Right cardiac atrium (tissue), 5 donors: ENCODE data around the gene PLOD1. TPM values are rescaled to one million over a fixed set of nuclear protein-coding genes. Genes with fewer than 3 reads are reported as not detected.
"Not testable (repeated sequence)": the region's sequence is repeated elsewhere in the genome, so short reads cannot be mapped to it uniquely, and the experiment has no call there.

ENCODE experiments used
- ATAC-seq, 2 donors: fragments of 200-7000 bp; cut with Tn5 transposase; one replicate each; pipeline versions ENCODE4 v1.8.0 to v1.9.1; 2020; ENCODE audit warnings: moderate library complexity in 2 of 2, mild to moderate bottlenecking in 1 of 2
- DNase-seq, 3 donors: peaks; one replicate each; pipeline ENCODE4 v3.0.0-alpha.2; 2020
- H3K27ac ChIP-seq: one replicate; pipeline ENCODE4 v1.5.1; 2013; ENCODE audit warnings: mild to moderate bottlenecking, low read length, control low read depth, moderate library complexity
- H3K27me3 ChIP-seq: one replicate; pipeline ENCODE4 v1.6.1; 2013; ENCODE audit not compliant: control insufficient read depth, insufficient read depth
- H3K4me1 ChIP-seq: one replicate; pipeline ENCODE4 v1.6.1; 2013; ENCODE audit warnings: low read length; ENCODE audit not compliant: control insufficient read depth, insufficient read depth
- H3K4me3 ChIP-seq: one replicate; pipeline ENCODE4 v1.5.1; 2013; ENCODE audit warnings: low read length, control low read depth
- H3K9me3 ChIP-seq: one replicate; pipeline ENCODE4 v1.6.1; 2013; ENCODE audit warnings: low read length; ENCODE audit not compliant: control insufficient read depth
- WGBS: extraction: QIAGEN DNeasy Blood & Tissue Kit; methylation state at CpG from one replicate; pipeline ENCODE4 v1.1.7; 2013; 5-methylcytosine and 5-hydroxymethylcytosine counted together
- intact Hi-C, 4 donors: fragments of 100-400 bp; cut with DNase I; formaldehyde crosslinking; loops; one replicate each; pipeline versions ENCODE4 v1.11.0 to v1.14.0; 2022 to 2023
- polyA plus RNA-seq: library from polyadenylated mRNA; stranded (reverse); fragments of 200-250 nt; gene quantifications from one replicate; pipeline ENCODE4 v1.2.3, GENCODE V29; 2013
- total RNA-seq, 4 donors: library from RNA; stranded (reverse); fragmentation: NEBNext Ultra II Directional; extraction: Animal tissue kit (Norgen Biotek cat#: 25700); gene quantifications; one replicate each; pipeline ENCODE4 v1.2.1, GENCODE V29; 2021
- donor health status: healthy with polysubstance abuse.
- donor health status: DM: no; HTN: yes; CAD: no.
- donor health status: DM: no; HTN: no; CAD: no.
- donor health status: DM: no; HTN: yes; CAD: no; lungs with severe emphysema.
- donor health status: DM: yes; HTN: yes; CAD: no.

Gene PLOD1
- total and polyA plus RNA-seq, 5 donors = 49.5 to 77.8 (median 53.7) TPM

GRCh38 chr1:12006167-12006921, 71.8 kb downstream of the PLOD1 start:
- no peaks in the 10 kb centered on the region for H3K27me3 ChIP-seq
- ATAC-seq (peak in 1 of 2 donors; percentile 3), DNase-seq (no peak)
- WGBS = 81% methylated on average over 17 of the region's 17 CpGs
- no peaks in the 10 kb centered on the region for H3K9me3 ChIP-seq
- H3K4me1 ChIP-seq = no peaks in the 10 kb centered on the region
- no peak overlapping the region for H3K27ac ChIP-seq
- intact Hi-C loops = no loop called here
- no peak overlapping the region for H3K4me3 ChIP-seq

DNA sequence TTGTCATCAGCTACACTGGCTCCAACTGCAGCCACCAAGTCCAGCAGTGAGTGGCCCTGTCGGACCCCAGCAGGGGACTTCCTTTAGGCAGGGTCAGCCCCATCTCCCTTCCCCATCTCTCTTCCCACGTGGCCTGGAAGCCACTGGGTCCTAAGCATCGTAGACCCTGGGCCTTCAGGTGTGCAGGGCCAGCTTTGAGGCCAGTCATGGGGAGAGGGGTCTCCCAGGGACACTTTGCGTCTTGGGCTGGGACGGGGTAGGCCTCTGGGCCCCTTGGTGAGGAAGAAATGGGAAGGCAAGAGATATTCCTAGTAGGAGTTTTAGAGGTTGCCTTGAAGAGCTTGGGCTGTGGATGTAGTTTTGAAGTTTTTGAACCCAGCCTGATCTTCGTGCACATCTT, 72.7 kb downstream of the PLOD1 start:
- ATAC-seq (no peak), DNase-seq (no peak)
- intact Hi-C loops = no loop called here
- 90% methylated on average over 6 of the region's 6 CpGs for WGBS
- H3K4me3 ChIP-seq = no peak overlapping the region
- no peak overlapping the region for H3K27ac ChIP-seq
- no peaks in the 10 kb centered on the region for H3K9me3 ChIP-seq
- no peaks in the 10 kb centered on the region for H3K4me1 ChIP-seq
- H3K27me3 ChIP-seq = no peaks in the 10 kb centered on the region

DNA sequence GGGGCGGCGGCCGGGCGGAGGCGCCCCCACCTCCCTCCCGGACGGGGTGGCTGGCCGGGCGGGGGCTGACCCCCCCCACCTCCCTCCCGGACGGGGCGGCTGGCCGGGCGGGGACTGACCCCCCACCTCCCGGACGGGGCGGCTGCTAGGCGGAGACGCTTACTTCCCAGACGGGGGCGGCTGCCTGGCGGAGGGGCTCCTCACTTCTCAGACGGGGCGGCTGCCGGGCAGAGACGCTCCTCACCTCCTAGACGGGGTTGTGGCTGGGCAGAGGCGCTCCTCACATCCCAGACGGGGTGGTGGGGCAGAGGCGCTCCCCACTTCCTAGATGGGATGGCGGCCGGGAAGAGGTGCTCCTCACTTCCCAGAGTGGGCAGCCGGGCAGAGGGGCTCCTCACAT, 73.8 kb downstream of the PLOD1 start:
- H3K27ac ChIP-seq, ATAC-seq, H3K27me3 ChIP-seq, DNase-seq, intact Hi-C loops, H3K4me3 ChIP-seq, H3K4me1 ChIP-seq, H3K9me3 ChIP-seq: not testable (repeated sequence)
- 95% methylated on average over 33 of the region's 33 CpGs for WGBS

DNA sequence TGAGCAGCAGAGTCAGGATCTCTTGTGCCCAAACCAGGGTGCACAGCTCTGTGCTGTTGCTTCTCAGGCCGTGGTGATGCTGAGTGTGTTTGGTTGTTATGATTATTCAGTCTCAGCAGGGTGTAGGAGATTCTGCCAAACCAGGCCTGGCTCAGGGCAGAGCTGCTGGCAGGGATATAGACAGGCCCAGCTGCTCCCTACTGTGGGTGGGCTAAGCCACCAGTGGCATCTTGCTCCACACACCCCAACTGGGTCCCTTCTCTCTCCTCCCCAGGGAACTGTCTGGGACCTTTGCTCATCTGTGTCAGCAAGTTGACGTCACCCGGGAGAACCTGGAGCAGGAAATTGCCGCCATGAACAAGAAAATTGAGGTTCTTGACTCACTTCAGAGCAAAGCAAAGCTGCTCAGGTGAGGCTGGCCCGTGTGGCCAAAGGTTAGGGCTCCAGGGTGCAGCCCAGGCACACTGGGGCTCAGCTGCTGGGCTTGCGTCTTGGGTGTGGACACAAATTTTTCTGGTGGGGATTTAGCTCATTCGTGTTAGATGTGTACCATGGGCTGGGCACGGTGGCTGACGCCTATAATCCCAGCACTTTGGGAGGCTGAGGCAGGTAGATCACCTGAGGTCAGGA, 74.9 kb downstream of the PLOD1 start:
- WGBS = 94% methylated on average over 9 of the region's 9 CpGs
- Histone ChIP-seq H3K27me3 (no peaks in the 10 kb centered on the region), H3K9me3 (no peaks in the 10 kb centered on the region), H3K4me1 (no peaks in the 10 kb centered on the region), H3K4me3 (no peak overlapping the region), H3K27ac (no peak overlapping the region)
- ATAC-seq (no peak), DNase-seq (no peak)
- intact Hi-C loops = no loop called here

DNA sequence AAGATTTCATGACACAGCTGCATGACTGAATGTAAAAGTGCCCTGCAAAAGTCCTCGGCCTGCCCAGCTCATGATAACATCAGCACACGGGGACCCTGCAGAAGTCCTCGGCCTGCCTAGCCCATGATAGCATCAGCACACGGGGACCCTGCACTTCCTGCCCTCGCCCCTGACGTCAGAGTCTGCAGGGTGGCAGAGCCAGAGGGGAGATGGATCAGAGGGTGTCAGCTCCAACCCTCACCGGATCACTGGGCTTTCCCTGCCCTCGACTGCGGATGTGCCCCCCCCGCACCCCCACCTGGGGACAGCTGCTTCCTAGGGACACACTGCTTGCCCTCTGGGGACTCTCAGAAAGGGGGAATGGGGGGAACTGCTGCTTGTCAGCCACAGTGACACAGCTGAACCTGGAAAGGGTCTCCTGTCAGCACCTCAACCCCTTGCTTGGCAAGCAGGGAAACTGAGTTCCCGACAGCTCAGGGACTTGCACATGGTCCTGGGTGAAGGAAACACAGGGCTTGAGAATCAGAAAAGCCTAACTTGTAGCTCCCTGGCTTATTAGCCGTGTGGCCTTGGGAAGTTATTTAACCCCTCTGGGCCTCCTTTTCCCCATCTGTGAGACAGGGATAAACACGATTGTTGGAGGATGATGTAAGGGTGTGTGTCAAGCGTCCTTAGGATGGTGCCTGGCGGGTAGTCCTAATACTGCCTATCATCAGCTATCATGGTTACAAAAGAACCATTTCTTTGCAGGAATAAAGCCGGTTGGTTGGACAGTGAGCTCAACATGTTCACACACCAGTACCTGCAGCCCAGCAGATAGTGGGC, 76.4 kb downstream of the PLOD1 start:
- ATAC-seq (no peak), DNase-seq (no peak)
- no peaks in the 10 kb centered on the region for H3K27me3 ChIP-seq
- WGBS = 82% methylated on average over 16 of the region's 16 CpGs
- no peak overlapping the region for H3K4me3 ChIP-seq
- H3K9me3 ChIP-seq = no peaks in the 10 kb centered on the region
- H3K4me1 ChIP-seq = no peaks in the 10 kb centered on the region
- H3K27ac ChIP-seq = no peak overlapping the region
- intact Hi-C loops = loop anchor here in 1 of 4 donors (10.0 kb wide), 1 partner anchor 106 kb away; no protein-coding TSS in a partner anchor

GRCh38 chr1:12011998-12012397, 77.5 kb downstream of the PLOD1 start:
- no peak for DNase-seq
- 91% methylated on average over 4 of the region's 4 CpGs for WGBS
- no peaks in the 10 kb centered on the region for H3K27me3 ChIP-seq
- H3K4me3 ChIP-seq = no peak overlapping the region
- intact Hi-C loops = loop anchor here in 1 of 4 donors (10.0 kb wide), 1 partner anchor 107 kb away; no protein-coding TSS in a partner anchor
- no peak overlapping the region for H3K27ac ChIP-seq
- no peak for ATAC-seq
- H3K4me1 ChIP-seq = no peaks in the 10 kb centered on the region
- H3K9me3 ChIP-seq = no peaks in the 10 kb centered on the region

DNA sequence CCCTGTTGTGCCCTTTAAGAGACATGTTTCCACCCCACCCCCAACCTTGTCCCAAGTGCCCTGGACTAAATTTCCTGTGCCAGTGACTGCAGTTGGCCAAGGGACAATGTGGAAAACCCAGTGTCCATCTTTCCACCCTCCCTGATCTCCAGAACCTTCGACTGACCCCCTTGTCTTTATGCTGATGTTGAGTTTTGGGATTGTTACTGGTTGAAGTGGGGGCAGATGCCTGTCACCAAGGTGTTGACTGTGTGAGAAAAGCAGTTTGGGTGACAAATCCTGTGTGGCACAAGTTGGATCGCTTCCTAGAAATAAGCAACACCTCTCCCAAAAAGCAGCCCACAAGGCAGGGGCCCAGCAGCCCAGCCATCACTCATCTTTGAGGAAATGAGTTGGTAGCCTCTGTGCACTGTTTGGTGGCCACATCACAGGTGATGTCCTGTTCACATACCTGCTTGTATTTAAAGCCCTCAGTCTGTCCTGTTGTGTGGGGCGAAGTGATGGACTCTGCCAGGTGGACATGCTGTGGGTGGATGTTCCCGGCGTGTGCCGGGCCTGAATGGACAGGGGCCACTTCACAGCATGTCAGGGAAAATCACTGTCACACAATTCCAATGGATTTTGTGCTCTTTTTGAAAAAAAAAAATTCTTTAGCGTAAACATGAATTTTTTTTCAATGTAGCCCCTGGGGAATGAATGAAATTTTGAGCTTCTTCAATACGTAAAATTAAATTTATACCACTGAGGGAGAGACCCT, 78.2 kb downstream of the PLOD1 start:
- Histone ChIP-seq H3K27me3 (no peaks in the 10 kb centered on the region), H3K4me3 (no peak overlapping the region), H3K27ac (no peak overlapping the region), H3K4me1 (no peaks in the 10 kb centered on the region), H3K9me3 (no peaks in the 10 kb centered on the region)
- DNase-seq (no peak), ATAC-seq (peak in 1 of 2 donors; percentile 6)
- intact Hi-C loops = loop anchor here in 1 of 4 donors (10.0 kb wide), 1 partner anchor 108 kb away; no protein-coding TSS in a partner anchor
- 86% methylated on average over 8 of the region's 8 CpGs for WGBS

DNA sequence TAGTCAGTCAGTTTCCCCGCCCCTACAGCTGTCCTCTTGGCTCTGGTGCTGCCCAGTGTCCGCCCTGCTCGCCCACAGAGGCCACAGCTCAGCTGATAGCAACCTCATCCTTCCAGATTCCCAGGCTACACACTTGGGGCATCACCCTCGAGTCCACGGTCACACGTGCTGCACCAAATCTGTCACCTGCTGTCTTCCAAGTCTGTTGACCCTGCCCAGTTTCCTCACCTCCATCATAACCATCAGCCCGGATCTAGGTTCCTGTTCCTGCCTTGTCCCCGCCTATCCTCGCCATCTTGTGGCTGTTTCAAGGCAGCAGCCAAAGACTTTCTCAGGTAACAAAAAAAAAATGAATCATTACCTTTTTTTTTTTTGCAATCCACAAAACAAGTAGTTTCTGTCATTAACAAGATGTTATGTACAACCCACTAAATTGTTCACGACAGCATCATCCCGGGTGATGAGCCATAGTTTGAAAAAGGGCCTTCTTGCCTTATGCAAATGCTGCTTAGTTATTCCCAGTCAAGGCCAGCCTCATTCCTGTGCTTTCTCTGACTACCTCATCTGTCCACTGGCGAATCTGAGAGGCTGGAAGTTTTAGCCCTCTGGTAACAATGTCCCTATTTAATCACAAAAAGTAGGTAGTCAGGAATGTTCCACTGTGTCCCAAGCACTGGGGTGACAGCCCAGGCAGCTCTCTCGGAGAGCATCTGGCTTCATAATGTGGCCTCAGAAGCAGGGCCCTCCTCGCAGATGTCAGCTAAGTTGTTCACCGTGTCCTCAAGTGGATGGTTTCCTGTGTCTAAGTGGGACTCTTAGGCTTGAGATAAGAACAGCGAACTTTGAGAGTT, 79.8 kb downstream of the PLOD1 start:
- no peak overlapping the region for H3K27ac ChIP-seq
- ATAC-seq = peak in 1 of 2 donors; percentile 13

DNA sequence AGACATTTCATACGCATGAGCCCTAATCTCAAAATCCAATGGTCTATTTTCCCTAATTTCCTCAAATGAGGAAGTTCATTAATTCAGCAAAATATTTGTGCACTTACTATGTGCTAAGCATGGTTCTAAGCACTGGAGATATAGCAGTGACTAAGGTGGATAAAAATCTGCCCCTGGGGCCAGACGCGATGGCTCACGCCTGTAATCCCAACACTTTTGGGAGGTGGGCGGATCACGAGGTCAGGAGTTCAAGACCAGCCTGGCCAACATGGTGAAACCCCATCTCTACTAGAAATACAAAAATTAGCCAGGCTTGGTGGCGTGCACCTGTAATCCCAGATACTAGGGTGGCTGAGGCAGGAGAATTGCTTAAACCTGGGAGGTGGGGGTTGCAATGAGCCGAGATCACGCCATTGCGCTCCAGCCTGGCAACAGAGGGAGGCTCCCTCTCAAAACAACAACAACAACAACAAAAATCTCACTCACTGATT, 80.5 kb downstream of the PLOD1 start:
- 84% methylated on average over 10 of the region's 10 CpGs for WGBS
- intact Hi-C loops = loop anchor here in 1 of 4 donors (10.0 kb wide), 1 partner anchor 110 kb away; no protein-coding TSS in a partner anchor
- Histone ChIP-seq H3K9me3 (no peaks in the 10 kb centered on the region), H3K27ac (no peak overlapping the region), H3K27me3 (no peaks in the 10 kb centered on the region), H3K4me3 (no peak overlapping the region), H3K4me1 (no peaks in the 10 kb centered on the region)
- DNase-seq (no peak), ATAC-seq (no peak)

More for the DNA sequence above, 79.8 kb downstream of the PLOD1 start:
- H3K4me3 ChIP-seq = no peak overlapping the region
- intact Hi-C loops = loop anchor here in 1 of 4 donors (10.0 kb wide), 1 partner anchor 110 kb away; no protein-coding TSS in a partner anchor
- WGBS = 59% methylated on average over 16 of the region's 16 CpGs
- H3K4me1 ChIP-seq = no peaks in the 10 kb centered on the region
- H3K27me3 ChIP-seq = no peaks in the 10 kb centered on the region
- DNase-seq = no peak
- H3K9me3 ChIP-seq = no peaks in the 10 kb centered on the region
